Endodermal cell (in vitro differentiated cells): ENCODE results near the gene PREX1. TPM values are rescaled to one million over a fixed set of nuclear protein-coding genes. Genes with fewer than 3 reads are reported as not detected.

Experiments
- DNase-seq: peaks from one replicate; pipeline ENCODE4 v3.0.0-alpha.2; 2017
- H3K27ac ChIP-seq: 2 replicates; pipeline ENCODE4 v1.5.1; 2013; ENCODE audit warnings: mild to moderate bottlenecking, low read depth, low read length, moderate library complexity
- H3K27me3 ChIP-seq: 2 replicates; pipeline ENCODE4 v1.6.1; 2013; ENCODE audit warnings: mild to moderate bottlenecking, low read length, moderate library complexity; ENCODE audit not compliant: insufficient read depth, control insufficient read depth, poor library complexity, severe bottlenecking
- H3K36me3 ChIP-seq: 2 replicates; pipeline ENCODE4 v1.7.0; 2013; ENCODE audit warnings: mild to moderate bottlenecking, low read length, moderate library complexity; ENCODE audit not compliant: control insufficient read depth, insufficient read depth
- H3K4me1 ChIP-seq: one replicate; pipeline ENCODE4 v1.7.0; 2013; ENCODE audit warnings: low read length; ENCODE audit not compliant: control insufficient read depth, insufficient read depth
- H3K4me3 ChIP-seq: 2 replicates; pipeline ENCODE4 v1.5.1; 2013; ENCODE audit warnings: mild to moderate bottlenecking, low read length, moderate library complexity
- H3K9ac ChIP-seq: 2 replicates; pipeline ENCODE4 v1.6.1; 2013; ENCODE audit warnings: mild to moderate bottlenecking, low read length, moderate library complexity; ENCODE audit not compliant: poor library complexity, severe bottlenecking; ENCODE audit errors: extremely low read depth
- H3K9me3 ChIP-seq: 2 replicates; pipeline ENCODE4 v1.6.1; 2013; ENCODE audit warnings: mild to moderate bottlenecking, low read length, moderate library complexity; ENCODE audit not compliant: control insufficient read depth
- H3K27ac Mint-ChIP-seq: 2 replicates; pipeline ENCODE4 v1.8.0; 2020; ENCODE audit warnings: mixed read lengths
- H3K27me3 Mint-ChIP-seq: 2 replicates; pipeline ENCODE4 v1.8.0; 2021; ENCODE audit warnings: mild to moderate bottlenecking, mixed read lengths; ENCODE audit not compliant: insufficient read depth
- H3K36me3 Mint-ChIP-seq: 2 replicates; pipeline ENCODE4 v1.8.0; 2020; ENCODE audit warnings: low read depth, mixed read lengths
- H3K4me1 Mint-ChIP-seq: 2 replicates; pipeline ENCODE4 v1.8.0; 2020; ENCODE audit warnings: mixed read lengths
- H3K4me3 Mint-ChIP-seq: 2 replicates; pipeline ENCODE4 v1.8.0; 2020; ENCODE audit warnings: mild to moderate bottlenecking, moderate library complexity, mixed read lengths
- H3K9me3 Mint-ChIP-seq: 2 replicates; pipeline ENCODE4 v1.8.0; 2020; ENCODE audit warnings: mild to moderate bottlenecking, mixed read lengths
- WGBS, 2 experiments: methylation state at CpG; one replicate each; pipeline versions ENCODE4 v1.1.5 to v1.1.7; 2013; ENCODE audit warnings: missing lambda C conversion rate in 2 of 2, mixed read lengths in 1 of 2; ENCODE audit not compliant: insufficient coverage in 1 of 2, insufficient read length in 1 of 2; 5-methylcytosine and 5-hydroxymethylcytosine counted together
- total RNA-seq, 2 donors: library from RNA; stranded (reverse); fragmentation: NEBNext Ultra II Directional in 1 of 2; extraction: Animal tissue kit (Norgen Biotek cat#: 25700) in 1 of 2; gene quantifications; 2 replicates in 1 of 2; 3 replicates in 1 of 2; pipeline ENCODE4 v1.2.1, GENCODE V29; 2021
- TF ChIP-seq, protein P1 (sequence below): fragments of 200-600 bp; sonication (generic); conservative IDR thresholded peaks from 2 replicates; pipeline ENCODE4 v1.5.0; 2021; ENCODE audit warnings: antibody characterized with exemption, mild to moderate bottlenecking

PREX1 gene
- total RNA-seq, 2 donors from 2014 or later: 65.3 to 70.5 TPM

DNA sequence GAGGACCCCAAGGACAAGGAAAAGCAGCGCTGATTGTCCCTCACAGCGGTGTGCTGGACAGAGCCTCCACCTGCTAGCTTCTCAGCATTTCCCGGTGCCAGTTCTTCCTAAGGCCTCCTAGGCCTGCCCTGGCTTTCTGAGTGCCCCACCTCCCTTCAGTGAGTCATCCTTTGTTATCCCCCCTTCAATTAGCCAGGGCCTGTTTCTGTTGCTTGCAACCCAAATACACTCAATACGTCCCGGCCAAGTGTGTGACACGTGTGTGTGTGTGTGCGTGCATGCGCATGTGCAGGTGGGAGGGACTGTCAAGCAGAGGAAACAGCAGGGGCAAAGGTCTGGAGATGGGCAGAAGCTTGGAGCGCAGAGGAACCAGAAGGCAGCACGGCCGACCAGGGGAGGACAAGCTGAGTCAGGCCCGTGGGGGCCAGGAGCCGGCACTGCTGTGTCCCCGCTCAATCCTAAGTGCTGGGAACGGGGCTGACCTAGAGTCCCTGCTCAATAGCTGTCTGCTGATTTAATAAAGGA is 159.8 kb downstream of the PREX1 start:
- Histone ChIP-seq H3K9ac (no peak overlapping the region), H3K4me1 (no peaks in the 10 kb centered on the region), H3K9me3 (peaks cover 38% of the 10 kb centered on the region), H3K4me3 (no peak overlapping the region), H3K27me3 (no peaks in the 10 kb centered on the region), H3K27ac (no peak overlapping the region), H3K36me3 (peaks cover 61% of the 10 kb centered on the region)
- no peak overlapping the region for H3K4me3 Mint-ChIP-seq
- H3K27me3 Mint-ChIP-seq: no peaks in the 10 kb centered on the region
- H3K27ac Mint-ChIP-seq: no peak overlapping the region
- 94 to 96% methylated on average over 11 to 15 of the region's 15 CpGs for WGBS, 2 experiments
- peaks cover 23% of the 10 kb centered on the region for H3K9me3 Mint-ChIP-seq
- no peak for DNase-seq
- H3K4me1 Mint-ChIP-seq: no peaks in the 10 kb centered on the region
- TF ChIP-seq, protein P1, sequence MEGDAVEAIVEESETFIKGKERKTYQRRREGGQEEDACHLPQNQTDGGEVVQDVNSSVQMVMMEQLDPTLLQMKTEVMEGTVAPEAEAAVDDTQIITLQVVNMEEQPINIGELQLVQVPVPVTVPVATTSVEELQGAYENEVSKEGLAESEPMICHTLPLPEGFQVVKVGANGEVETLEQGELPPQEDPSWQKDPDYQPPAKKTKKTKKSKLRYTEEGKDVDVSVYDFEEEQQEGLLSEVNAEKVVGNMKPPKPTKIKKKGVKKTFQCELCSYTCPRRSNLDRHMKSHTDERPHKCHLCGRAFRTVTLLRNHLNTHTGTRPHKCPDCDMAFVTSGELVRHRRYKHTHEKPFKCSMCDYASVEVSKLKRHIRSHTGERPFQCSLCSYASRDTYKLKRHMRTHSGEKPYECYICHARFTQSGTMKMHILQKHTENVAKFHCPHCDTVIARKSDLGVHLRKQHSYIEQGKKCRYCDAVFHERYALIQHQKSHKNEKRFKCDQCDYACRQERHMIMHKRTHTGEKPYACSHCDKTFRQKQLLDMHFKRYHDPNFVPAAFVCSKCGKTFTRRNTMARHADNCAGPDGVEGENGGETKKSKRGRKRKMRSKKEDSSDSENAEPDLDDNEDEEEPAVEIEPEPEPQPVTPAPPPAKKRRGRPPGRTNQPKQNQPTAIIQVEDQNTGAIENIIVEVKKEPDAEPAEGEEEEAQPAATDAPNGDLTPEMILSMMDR: no peak
- peaks cover 79% of the 10 kb centered on the region for H3K36me3 Mint-ChIP-seq

GRCh38 chr20:48667481-48667880 is 160.3 kb downstream of the PREX1 start:
- H3K27ac Mint-ChIP-seq: no peak overlapping the region
- H3K9me3 Mint-ChIP-seq: peaks cover 23% of the 10 kb centered on the region
- Histone ChIP-seq H3K4me3 (no peak overlapping the region), H3K9me3 (peaks cover 38% of the 10 kb centered on the region), H3K27ac (no peak overlapping the region), H3K9ac (no peak overlapping the region), H3K27me3 (no peaks in the 10 kb centered on the region), H3K36me3 (peaks cover 65% of the 10 kb centered on the region), H3K4me1 (no peaks in the 10 kb centered on the region)
- no peaks in the 10 kb centered on the region for H3K27me3 Mint-ChIP-seq
- H3K4me1 Mint-ChIP-seq: no peaks in the 10 kb centered on the region
- H3K36me3 Mint-ChIP-seq: peaks cover 81% of the 10 kb centered on the region
- no peak overlapping the region for H3K4me3 Mint-ChIP-seq
- TF ChIP-seq, protein P1: no peak
- WGBS, 2 experiments: 93 to 94% methylated on average over 3 to 6 of the region's 6 CpGs
- DNase-seq: no peak

- DNase-seq: no peak
- Histone ChIP-seq H3K4me1 (no peaks in the 10 kb centered on the region), H3K9ac (no peak overlapping the region), H3K9me3 (peaks cover 40% of the 10 kb centered on the region), H3K27ac (no peak overlapping the region), H3K36me3 (peaks cover 71% of the 10 kb centered on the region), H3K27me3 (no peaks in the 10 kb centered on the region), H3K4me3 (no peak overlapping the region)
- H3K4me1 Mint-ChIP-seq: no peaks in the 10 kb centered on the region
- WGBS, 2 experiments: 95 to 100% methylated on average over 2 to 8 of the region's 8 CpGs
- peaks cover 78% of the 10 kb centered on the region for H3K36me3 Mint-ChIP-seq
- H3K9me3 Mint-ChIP-seq: peaks cover 26% of the 10 kb centered on the region
- H3K4me3 Mint-ChIP-seq: no peak overlapping the region
- H3K27me3 Mint-ChIP-seq: no peaks in the 10 kb centered on the region
- H3K27ac Mint-ChIP-seq: no peak overlapping the region
- TF ChIP-seq, protein P1: no peak
Observed at GRCh38 chr20:48665785-48666184, 162.0 kb downstream of the PREX1 start.
